Gastrocnemius medialis (tissue), 4 donors: ENCODE results near the gene C5orf15.

Experiments used
- POLR2A ChIP-seq, 2 donors: fragments of 450-650 bp; IDR thresholded peaks; one replicate each; pipeline ENCODE4 v1.6.1; 2017; ENCODE audit warnings: antibody characterized with exemption in 2 of 2, mild to moderate bottlenecking in 2 of 2, moderate library complexity in 2 of 2
- TF ChIP-seq, protein P1 (sequence below), 5 experiments: fragments of 450-650 bp in 3 of 5; fragments of 200-600 bp in 2 of 5; sonication (generic) in 2 of 5; IDR thresholded peaks in 4 of 5; conservative IDR thresholded peaks in 1 of 5; 1 replicate in 4 of 5; 2 replicates in 1 of 5; pipeline ENCODE4 v1.5.1; 2016 to 2019; ENCODE audit warnings: antibody characterized with exemption in 5 of 5, mild to moderate bottlenecking in 3 of 5, moderate library complexity in 3 of 5

DNA sequence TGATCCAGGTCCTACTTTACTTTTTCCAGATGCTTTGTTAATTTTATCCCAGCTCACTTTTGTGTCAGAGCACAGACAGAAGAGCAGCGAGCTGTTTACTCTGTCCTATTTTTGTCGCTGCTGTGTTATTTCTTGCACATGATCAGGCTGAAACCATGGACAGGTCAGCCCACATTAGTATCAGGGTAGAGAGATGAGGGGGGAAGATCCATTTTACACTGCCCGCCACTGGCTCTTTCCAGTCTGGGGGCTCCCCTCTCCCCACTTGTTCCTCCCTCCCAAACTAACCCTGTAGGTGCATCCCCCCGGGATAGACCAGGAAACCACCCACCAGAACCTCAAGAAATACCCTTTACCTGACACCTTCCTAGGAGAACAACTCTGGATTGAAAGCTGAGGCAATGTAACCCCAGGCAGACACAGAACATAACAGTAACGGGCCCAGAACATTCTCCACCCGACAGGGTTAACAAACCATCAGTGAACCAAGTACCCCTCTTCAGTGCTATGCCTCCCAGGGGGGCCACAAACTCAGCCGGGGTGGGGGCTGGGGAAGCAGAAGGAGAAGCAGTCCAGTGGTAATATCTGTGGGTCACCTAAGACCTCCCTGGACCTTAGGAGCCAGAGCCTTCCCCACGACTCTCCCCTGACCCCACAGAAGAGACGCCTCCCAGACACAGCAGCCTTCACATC, 26.0 kb upstream of the C5orf15 start:
- TF ChIP-seq, protein P1, sequence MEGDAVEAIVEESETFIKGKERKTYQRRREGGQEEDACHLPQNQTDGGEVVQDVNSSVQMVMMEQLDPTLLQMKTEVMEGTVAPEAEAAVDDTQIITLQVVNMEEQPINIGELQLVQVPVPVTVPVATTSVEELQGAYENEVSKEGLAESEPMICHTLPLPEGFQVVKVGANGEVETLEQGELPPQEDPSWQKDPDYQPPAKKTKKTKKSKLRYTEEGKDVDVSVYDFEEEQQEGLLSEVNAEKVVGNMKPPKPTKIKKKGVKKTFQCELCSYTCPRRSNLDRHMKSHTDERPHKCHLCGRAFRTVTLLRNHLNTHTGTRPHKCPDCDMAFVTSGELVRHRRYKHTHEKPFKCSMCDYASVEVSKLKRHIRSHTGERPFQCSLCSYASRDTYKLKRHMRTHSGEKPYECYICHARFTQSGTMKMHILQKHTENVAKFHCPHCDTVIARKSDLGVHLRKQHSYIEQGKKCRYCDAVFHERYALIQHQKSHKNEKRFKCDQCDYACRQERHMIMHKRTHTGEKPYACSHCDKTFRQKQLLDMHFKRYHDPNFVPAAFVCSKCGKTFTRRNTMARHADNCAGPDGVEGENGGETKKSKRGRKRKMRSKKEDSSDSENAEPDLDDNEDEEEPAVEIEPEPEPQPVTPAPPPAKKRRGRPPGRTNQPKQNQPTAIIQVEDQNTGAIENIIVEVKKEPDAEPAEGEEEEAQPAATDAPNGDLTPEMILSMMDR (IDR thresholded peaks at IDR 0.05 in 4 of 5, conservative IDR thresholded peaks at IDR 0.05 in 1 of 5): no peak
- peak; percentile 19 to 77 for TF ChIP-seq POLR2A (IDR thresholded peaks at IDR 0.05)
